Astrocyte (in vitro differentiated cells and primary cell): ENCODE results near the gene GREB1. TPM values are rescaled to one million over a fixed set of nuclear protein-coding genes. Genes with fewer than 3 reads are reported as not detected.

Source experiments
- DNase-seq: peaks from one replicate; pipeline ENCODE4 v3.0.0-alpha.2; 2010; ENCODE audit warnings: low read depth
- FAIRE-seq: peaks from 2 replicates; lab custom pipeline; 2011; peaks lifted over from hg19 to GRCh38; lab: Jason Lieb, UNC
- H2AFZ ChIP-seq: 2 replicates; pipeline ENCODE4 v1.6.0; 2012; ENCODE audit warnings: low read depth, low read length, inconsistent platforms
- H3K27ac ChIP-seq: 2 replicates; pipeline ENCODE4 v1.5.1; 2011; ENCODE audit warnings: low read depth, low read length, inconsistent platforms
- H3K27me3 ChIP-seq: 2 replicates; pipeline ENCODE4 v1.6.0; 2011; ENCODE audit warnings: low read length, inconsistent platforms; ENCODE audit not compliant: insufficient read depth
- H3K36me3 ChIP-seq: 2 replicates; pipeline ENCODE4 v1.5.1; 2011; ENCODE audit warnings: low read length, inconsistent platforms; ENCODE audit not compliant: insufficient read depth
- H3K4me1 ChIP-seq: 2 replicates; pipeline ENCODE4 v1.5.1; 2011; ENCODE audit warnings: low read length, inconsistent platforms; ENCODE audit not compliant: insufficient read depth
- H3K4me2 ChIP-seq: 2 replicates; pipeline ENCODE4 v1.6.0; 2012; ENCODE audit warnings: low read length, inconsistent platforms
- H3K4me3 ChIP-seq: 2 replicates; pipeline ENCODE4 v1.5.1; 2011; ENCODE audit warnings: low read depth, mild to moderate bottlenecking, low read length, inconsistent platforms; ENCODE audit not compliant: insufficient read depth
- H3K79me2 ChIP-seq: 2 replicates; pipeline ENCODE4 v1.6.0; 2012; ENCODE audit warnings: mild to moderate bottlenecking, low read length, inconsistent platforms; ENCODE audit not compliant: insufficient read depth
- H3K9ac ChIP-seq: 2 replicates; pipeline ENCODE4 v1.6.0; 2012; ENCODE audit warnings: mild to moderate bottlenecking, low read length, inconsistent platforms
- H3K9me3 ChIP-seq: 2 replicates; pipeline ENCODE4 v1.5.1; 2012; ENCODE audit warnings: low read depth, mild to moderate bottlenecking, low read length, inconsistent platforms; ENCODE audit not compliant: insufficient read depth
- H4K20me1 ChIP-seq: 2 replicates; pipeline ENCODE4 v1.6.0; 2012; ENCODE audit warnings: low read length, inconsistent platforms; ENCODE audit not compliant: insufficient read depth
- H3K27ac Mint-ChIP-seq: one replicate; pipeline ENCODE4 v1.8.0; 2021; ENCODE audit warnings: mild to moderate bottlenecking, mixed read lengths; ENCODE audit not compliant: unreplicated experiment
- H3K27me3 Mint-ChIP-seq: one replicate; pipeline ENCODE4 v1.8.0; 2021; ENCODE audit warnings: low read depth, mixed read lengths; ENCODE audit not compliant: unreplicated experiment
- H3K36me3 Mint-ChIP-seq: one replicate; pipeline ENCODE4 v1.8.0; 2021; ENCODE audit warnings: low read depth, mixed read lengths; ENCODE audit not compliant: unreplicated experiment
- H3K4me1 Mint-ChIP-seq: one replicate; pipeline ENCODE4 v1.8.0; 2021; ENCODE audit warnings: low read depth, mixed read lengths; ENCODE audit not compliant: unreplicated experiment
- H3K4me3 Mint-ChIP-seq: one replicate; pipeline ENCODE4 v1.8.0; 2021; ENCODE audit warnings: mild to moderate bottlenecking, moderate library complexity, mixed read lengths; ENCODE audit not compliant: unreplicated experiment
- H3K9me3 Mint-ChIP-seq: one replicate; pipeline ENCODE4 v1.8.0; 2021; ENCODE audit warnings: mild to moderate bottlenecking, mixed read lengths; ENCODE audit not compliant: unreplicated experiment
- EZH2 ChIP-seq: IDR thresholded peaks from 2 replicates; pipeline ENCODE4 v1.6.1; 2012; ENCODE audit warnings: mild to moderate bottlenecking, low read length, inconsistent platforms; ENCODE audit not compliant: insufficient read depth
- total RNA-seq: library from RNA; stranded (reverse); gene quantifications from 2 replicates; pipeline ENCODE4 v1.2.1, GENCODE V29; 2021
- TF ChIP-seq, protein P1 (sequence below): IDR thresholded peaks from 2 replicates; pipeline ENCODE4 v1.5.1; 2011; ENCODE audit warnings: low read depth, mild to moderate bottlenecking, inconsistent platforms, low read length, moderate library complexity; ENCODE audit not compliant: insufficient read depth

GREB1 gene
- total RNA-seq, 1 donor from 2014 or later = 14.5 TPM

DNA sequence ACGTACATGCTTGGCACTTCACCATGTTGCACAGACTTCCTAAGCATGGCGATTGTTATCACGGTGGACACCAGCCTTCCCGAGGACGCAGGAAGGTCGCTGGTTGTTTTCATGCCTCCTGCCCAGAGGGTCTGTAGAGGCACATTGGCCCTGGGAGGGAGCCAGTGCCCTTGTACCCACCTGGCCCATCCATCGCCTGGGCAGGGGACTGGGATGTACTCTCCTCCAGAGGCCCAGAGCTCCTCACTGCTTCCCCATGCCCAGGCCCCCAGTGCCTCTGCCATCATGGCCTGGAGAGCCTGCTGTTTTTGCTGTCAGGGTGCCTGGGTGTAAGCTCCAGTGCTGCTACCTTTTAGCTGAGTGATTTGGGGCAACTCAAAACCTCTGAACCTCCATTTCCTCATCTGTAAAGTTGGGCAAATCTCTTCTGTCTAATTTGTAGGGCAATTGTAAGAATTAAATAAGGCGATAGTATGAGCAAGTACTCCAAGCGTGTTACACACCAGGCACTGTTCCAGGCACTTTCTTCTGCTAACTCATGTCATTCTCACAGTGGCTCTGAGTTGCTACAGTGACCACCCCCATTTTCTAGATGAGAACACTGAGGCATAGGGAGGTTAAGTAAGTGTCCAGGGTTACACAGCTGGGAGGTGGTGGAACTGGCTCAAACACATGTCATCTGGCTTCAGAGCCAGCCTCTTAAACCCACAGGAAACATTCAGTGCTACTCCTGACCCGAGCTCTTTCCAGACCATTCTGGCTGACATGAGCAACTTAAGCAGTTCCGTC lies 45.3 kb downstream of the GREB1 start:
- no peak overlapping the region for H3K27ac Mint-ChIP-seq
- peaks cover 14% of the 10 kb centered on the region for H3K4me1 ChIP-seq
- peaks cover 4% of the 10 kb centered on the region for H3K9me3 Mint-ChIP-seq
- H4K20me1 ChIP-seq = no peaks in the 10 kb centered on the region
- no peaks in the 10 kb centered on the region for H3K9me3 ChIP-seq
- no peak for FAIRE-seq
- peaks cover 2% of the 10 kb centered on the region for H3K36me3 Mint-ChIP-seq
- H3K36me3 ChIP-seq = no peaks in the 10 kb centered on the region
- no peak overlapping the region for H3K4me2 ChIP-seq
- H3K27me3 Mint-ChIP-seq = peaks cover 35% of the 10 kb centered on the region
- H3K27me3 ChIP-seq = peaks cover 15% of the 10 kb centered on the region
- DNase-seq = no peak
- H3K79me2 ChIP-seq = no peaks in the 10 kb centered on the region
- TF ChIP-seq EZH2 = no peak
- TF ChIP-seq, protein P1, sequence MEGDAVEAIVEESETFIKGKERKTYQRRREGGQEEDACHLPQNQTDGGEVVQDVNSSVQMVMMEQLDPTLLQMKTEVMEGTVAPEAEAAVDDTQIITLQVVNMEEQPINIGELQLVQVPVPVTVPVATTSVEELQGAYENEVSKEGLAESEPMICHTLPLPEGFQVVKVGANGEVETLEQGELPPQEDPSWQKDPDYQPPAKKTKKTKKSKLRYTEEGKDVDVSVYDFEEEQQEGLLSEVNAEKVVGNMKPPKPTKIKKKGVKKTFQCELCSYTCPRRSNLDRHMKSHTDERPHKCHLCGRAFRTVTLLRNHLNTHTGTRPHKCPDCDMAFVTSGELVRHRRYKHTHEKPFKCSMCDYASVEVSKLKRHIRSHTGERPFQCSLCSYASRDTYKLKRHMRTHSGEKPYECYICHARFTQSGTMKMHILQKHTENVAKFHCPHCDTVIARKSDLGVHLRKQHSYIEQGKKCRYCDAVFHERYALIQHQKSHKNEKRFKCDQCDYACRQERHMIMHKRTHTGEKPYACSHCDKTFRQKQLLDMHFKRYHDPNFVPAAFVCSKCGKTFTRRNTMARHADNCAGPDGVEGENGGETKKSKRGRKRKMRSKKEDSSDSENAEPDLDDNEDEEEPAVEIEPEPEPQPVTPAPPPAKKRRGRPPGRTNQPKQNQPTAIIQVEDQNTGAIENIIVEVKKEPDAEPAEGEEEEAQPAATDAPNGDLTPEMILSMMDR = no peak
- H3K4me3 ChIP-seq = no peak overlapping the region
- peaks cover 13% of the 10 kb centered on the region for H3K4me1 Mint-ChIP-seq
- H3K9ac ChIP-seq = no peak overlapping the region
- H3K27ac ChIP-seq = no peak overlapping the region
- H2AFZ ChIP-seq = no peak overlapping the region
- no peak overlapping the region for H3K4me3 Mint-ChIP-seq

DNA sequence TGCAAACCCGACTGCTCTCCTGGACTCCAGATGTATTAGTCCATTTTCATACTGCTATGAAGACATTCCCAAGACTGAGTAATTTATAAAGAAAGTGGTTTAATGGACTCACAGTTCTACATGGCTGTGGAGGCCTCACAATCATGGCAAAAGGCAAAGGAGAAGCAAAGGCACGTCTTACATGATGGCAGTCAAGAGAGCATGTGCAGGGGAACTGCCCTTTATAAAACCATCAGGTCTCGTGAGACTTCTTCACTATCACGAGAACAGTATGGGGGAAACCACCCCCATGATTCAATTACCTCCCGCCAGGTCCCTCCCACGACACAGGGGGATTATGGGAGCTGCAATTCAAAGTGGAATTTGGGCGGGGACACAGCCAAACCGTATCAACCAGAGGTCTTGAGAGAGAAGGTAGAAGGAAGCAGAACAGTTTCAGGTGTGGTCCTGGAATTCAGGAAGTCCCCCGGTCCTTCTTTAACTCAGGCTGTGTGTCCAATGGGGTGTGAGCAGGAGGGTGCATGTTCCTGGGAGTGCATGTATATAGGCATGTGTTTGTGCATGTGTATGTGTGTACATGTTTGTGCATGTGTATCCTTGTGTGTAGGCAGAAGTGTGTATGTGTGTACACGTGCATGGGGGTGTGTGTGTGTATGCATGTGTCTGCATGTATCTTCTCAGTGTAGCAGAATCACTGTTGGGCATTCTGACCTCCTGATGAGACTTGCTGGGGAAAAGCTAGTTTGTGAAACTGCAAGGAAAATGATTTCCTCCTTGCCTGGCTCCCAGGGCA lies 46.2 kb downstream of the GREB1 start:
- H3K36me3 ChIP-seq = no peaks in the 10 kb centered on the region
- no peak overlapping the region for H3K27ac Mint-ChIP-seq

More for the DNA sequence above, 46.2 kb downstream of the GREB1 start:
- Mint-ChIP-seq H3K4me3 (no peak overlapping the region), H3K9me3 (peaks cover 5% of the 10 kb centered on the region), H3K36me3 (peaks cover 2% of the 10 kb centered on the region), H3K27me3 (peaks cover 29% of the 10 kb centered on the region), H3K4me1 (peaks cover 11% of the 10 kb centered on the region)
- no peaks in the 10 kb centered on the region for H3K79me2 ChIP-seq
- H3K9ac ChIP-seq = no peak overlapping the region
- H3K4me2 ChIP-seq = no peak overlapping the region
- FAIRE-seq = no peak
- H2AFZ ChIP-seq = no peak overlapping the region
- no peak for TF ChIP-seq EZH2
- TF ChIP-seq, protein P1 = no peak
- peaks cover 12% of the 10 kb centered on the region for H3K4me1 ChIP-seq
- no peak overlapping the region for H3K27ac ChIP-seq
- no peak overlapping the region for H3K4me3 ChIP-seq
- DNase-seq = no peak
- H3K27me3 ChIP-seq = peaks cover 16% of the 10 kb centered on the region
- no peaks in the 10 kb centered on the region for H4K20me1 ChIP-seq
- no peaks in the 10 kb centered on the region for H3K9me3 ChIP-seq
